K562 (cell line): ENCODE results near the gene CLEC3B. TPM values are rescaled to one million over a fixed set of nuclear protein-coding genes. Genes with fewer than 3 reads are reported as not detected.

Source experiments
- ARHGAP35 ChIP-seq: fragments of 450-650 bp; IDR thresholded peaks from 2 replicates; pipeline ENCODE4 v1.6.1; 2018; ENCODE audit not compliant: partially characterized antibody
- CREB1 ChIP-seq, 2 experiments: sonication (generic) in 1 of 2; formaldehyde crosslinking in 1 of 2; IDR thresholded peaks; 2 replicates each; pipeline versions ENCODE4 v1.6.1 to v1.8.0; 2012 to 2022; ENCODE audit warnings: inconsistent platforms in 1 of 2, mild to moderate bottlenecking in 1 of 2, missing genetic modification reagents in 1 of 2, moderate library complexity in 1 of 2
- E2F8 ChIP-seq: fragments of 450-650 bp; IDR thresholded peaks from 2 replicates; pipeline ENCODE4 v1.7.1; 2018; ENCODE audit warnings: mild to moderate bottlenecking, low read depth; ENCODE audit not compliant: partially characterized antibody
- GABPB1 ChIP-seq: sonication (generic); formaldehyde crosslinking; IDR thresholded peaks from 2 replicates; pipeline ENCODE4 v1.8.0; 2022; ENCODE audit warnings: mild to moderate bottlenecking, missing genetic modification reagents
- HCFC1 ChIP-seq: IDR thresholded peaks from 2 replicates; pipeline ENCODE4 v1.6.1; 2012; ENCODE audit warnings: low read depth, low read length, improper control_type of control experiment
- HDAC1 ChIP-seq, 2 experiments: fragments of 450-650 bp; IDR thresholded peaks; 2 replicates each; pipeline ENCODE4 v1.6.1; 2016 to 2017; ENCODE audit warnings: inconsistent platforms in 1 of 2, mild to moderate bottlenecking in 1 of 2, moderate library complexity in 1 of 2
- HDAC8 ChIP-seq: fragments of 450-650 bp; IDR thresholded peaks from 2 replicates; pipeline ENCODE4 v1.6.1; 2016; ENCODE audit warnings: mild to moderate bottlenecking, missing genetic modification characterization, moderate library complexity, missing compliant biosample characterization
- HMG20A ChIP-seq: fragments of 450-650 bp; formaldehyde crosslinking; conservative IDR thresholded peaks from 2 replicates; pipeline ENCODE4 v1.4.0; 2020; ENCODE audit warnings: mild to moderate bottlenecking, mixed read lengths
- KAT2B ChIP-seq: IDR thresholded peaks from one replicate; pipeline ENCODE4 v1.6.1; 2012; ENCODE audit warnings: low read depth, mild to moderate bottlenecking, control low read depth, inconsistent platforms, low read length, moderate library complexity
- KDM2B ChIP-seq: fragments of 250-450 bp; sonication (Bioruptor Pico); IDR thresholded peaks from 2 replicates; pipeline ENCODE4 v1.8.0; 2021; ENCODE audit warnings: mild to moderate bottlenecking, moderate library complexity
- KLF13 ChIP-seq: fragments of 450-650 bp; IDR thresholded peaks from 2 replicates; pipeline ENCODE4 v1.6.1; 2016; ENCODE audit warnings: missing genetic modification characterization, low read depth, mild to moderate bottlenecking, missing compliant biosample characterization, moderate library complexity, borderline replicate concordance
- MAZ ChIP-seq, 2 experiments: fragments of 450-650 bp in 1 of 2; sonication (generic) in 1 of 2; formaldehyde crosslinking; IDR thresholded peaks in 1 of 2; conservative IDR thresholded peaks in 1 of 2; 2 replicates each; pipeline versions ENCODE4 v1.4.0 to v1.5.0; 2020; ENCODE audit warnings: mild to moderate bottlenecking in 1 of 2, missing genetic modification reagents in 1 of 2
- MXD1 ChIP-seq: fragments of 250-450 bp; sonication (Bioruptor Pico); IDR thresholded peaks from 2 replicates; pipeline ENCODE4 v1.8.0; 2021; ENCODE audit warnings: borderline replicate concordance, mild to moderate bottlenecking, moderate library complexity; ENCODE audit not compliant: poor library complexity, severe bottlenecking
- NCOA4 ChIP-seq: fragments of 450-650 bp; IDR thresholded peaks from 2 replicates; pipeline ENCODE4 v1.6.1; 2018; ENCODE audit warnings: mild to moderate bottlenecking; ENCODE audit not compliant: partially characterized antibody
- NFIX ChIP-seq: fragments of 250-450 bp; sonication (Bioruptor Pico); IDR thresholded peaks from 2 replicates; pipeline ENCODE4 v1.4.0; 2020; ENCODE audit warnings: low read depth, mild to moderate bottlenecking, moderate library complexity
- NR2C2 ChIP-seq, 2 experiments: fragments of 200-800 bp in 1 of 2; sonication (Bioruptor generic) in 1 of 2; sonication (generic) in 1 of 2; formaldehyde crosslinking in 1 of 2; IDR thresholded peaks; 2 replicates each; pipeline versions ENCODE4 v1.6.1 to v1.8.0; 2016 to 2022; ENCODE audit warnings: mild to moderate bottlenecking in 1 of 2, missing compliant biosample characterization in 1 of 2, missing genetic modification characterization in 1 of 2, missing genetic modification reagents in 1 of 2
- SREBF1 ChIP-seq: fragments of 150-350 bp; IDR thresholded peaks from 2 replicates; pipeline ENCODE4 v1.6.1; 2014; ENCODE audit warnings: antibody characterized with exemption, low read depth, low read length, borderline replicate concordance
- SRF ChIP-seq, 2 experiments: fragments of 250-450, 450-650 bp in 1 of 2; sonication (Bioruptor Pico) in 1 of 2; sonication (generic) in 1 of 2; formaldehyde crosslinking; IDR thresholded peaks; 2 replicates each; pipeline versions ENCODE4 v1.5.0 to v1.5.1; 2020 to 2022; ENCODE audit warnings: mild to moderate bottlenecking in 1 of 2, missing genetic modification reagents in 1 of 2
- ZEB2 ChIP-seq: fragments of 450-650 bp; IDR thresholded peaks from 2 replicates; pipeline ENCODE4 v1.6.1; 2016
- ZNF398 ChIP-seq: fragments of 250-450 bp; sonication (Bioruptor Pico); IDR thresholded peaks from 2 replicates; pipeline ENCODE4 v1.8.0; 2021; ENCODE audit warnings: moderate library complexity, mild to moderate bottlenecking, inconsistent platforms
- ZNF41 ChIP-seq: fragments of 250-450 bp; sonication (Bioruptor Pico); conservative IDR thresholded peaks from 2 replicates; pipeline ENCODE4 v1.4.0; 2020; ENCODE audit warnings: mild to moderate bottlenecking
- ZNF764 ChIP-seq: fragments of 250-450 bp; sonication (Bioruptor Pico); IDR thresholded peaks from 2 replicates; pipeline ENCODE4 v1.4.0; 2020; ENCODE audit warnings: low read depth, mild to moderate bottlenecking, moderate library complexity
- polyA plus RNA-seq, 8 experiments: library from polyadenylated mRNA; depleted of rRNA in 4 of 8; stranded (reverse) in 5 of 8; unstranded in 3 of 8; fragments of >200 nt; fragmentation: Nextera tagmentation in 2 of 8; fragmentation: Illumina TruSeq in 1 of 8; extraction: Ambion mirVana in 2 of 8; extraction: Trizol in 1 of 8; gene quantifications; 2 replicates each; pipeline versions ENCODE4 v1.2.1 to v1.2.3, GENCODE V29; 2011 to 2014; ENCODE audit warnings: inconsistent platforms in 1 of 8, missing spikeins in 1 of 8
- total RNA-seq, 7 experiments: library from RNA; depleted of rRNA in 6 of 7; stranded (reverse); fragments of >200 nt in 6 of 7; fragmentation: Illumina TruSeq in 2 of 7; extraction: Trizol in 2 of 7; gene quantifications; 2 replicates each; pipeline versions ENCODE4 v1.2.1 to v1.2.3, GENCODE V29; 2011 to 2021; ENCODE audit warnings: low replicate concordance in 1 of 7

Gene CLEC3B
- total and polyA plus RNA-seq, 9 of the 15 experiments (the other 6 are each of a cell fraction or from before 2014, with no cell fraction given): not detected

GRCh38 chr3:45037720-45038455, 11.8 kb downstream of the CLEC3B start (continued):
- TF ChIP-seq KAT2B (no peak), GABPB1 (CRISPR knock-in tag) (peak; percentile 61), ZNF764 (no peak), NFIX (CRISPR knock-in tag) (no peak), SRF (CRISPR knock-in tag; IDR thresholded peaks at IDR 0.05) (peak in 1 of 2 experiments; percentile 78; a peak in 1 of 4 replicates), NCOA4 (no peak), CREB1 (IDR thresholded peaks at IDR 0.05) (no peak; the same call in 1 of the 2 replicates), CREB1 (CRISPR knock-in tag; IDR thresholded peaks at IDR 0.05) (peak; percentile 55; the same call in 1 of the 2 replicates), MAZ (CRISPR knock-in tag; conservative IDR thresholded peaks at IDR 0.05 in 1 of 2, IDR thresholded peaks at IDR 0.05 in 1 of 2) (peak; percentile 18 to 60; a peak in 1 of 4 replicates), MXD1 (CRISPR knock-in tag) (no peak), HDAC8 (tag) (no peak), HDAC1 (IDR thresholded peaks at IDR 0.05) (0 out of 4 replicates have a peak, but pooled peaks of 1 of the 2 experiments have one; percentile 16), KLF13 (peak; percentile 54; the same call in 1 of the 2 replicates), ZNF398 (no peak), HMG20A (CRISPR knock-in tag) (no peak), NR2C2 (CRISPR knock-in tag; IDR thresholded peaks at IDR 0.05) (no peak), NR2C2 (tag; IDR thresholded peaks at IDR 0.05) (no peak), ARHGAP35 (no peak), KDM2B (CRISPR knock-in tag) (no peak), E2F8 (peak; percentile 39), ZNF41 (CRISPR knock-in tag) (no peak), HCFC1 (peak; percentile 31; the same call in 1 of the 2 replicates), ZEB2 (peak; percentile 43; the same call in 1 of the 2 replicates), SREBF1 (no peak)
